Right lobe of liver (tissue), 4 donors: ENCODE measurements around the gene CETN1.

Experiments
- CTCF ChIP-seq, 4 donors: fragments of 200-600 bp in 3 of 4; fragments of 450-650 bp in 1 of 4; IDR thresholded peaks; one replicate each; pipeline versions ENCODE4 v1.5.1 to v1.8.0; 2016 to 2022; ENCODE audit warnings: antibody characterized with exemption in 4 of 4, mild to moderate bottlenecking in 2 of 4
- POLR2A ChIP-seq: fragments of 450-650 bp; IDR thresholded peaks from one replicate; pipeline ENCODE4 v1.6.1; 2017; ENCODE audit warnings: antibody characterized with exemption, mild to moderate bottlenecking
- donor health status: DM: no; HTN: no; CAD: no.
- donor health status: DM: no; HTN: no; CAD: no.
- donor health status: DM: no; HTN: yes; CAD: no.

- TF ChIP-seq CTCF (IDR thresholded peaks at IDR 0.05) (no peak), POLR2A (no peak)
These were observed 2.3 kb downstream of the CETN1 start for GRCh38 chr18:582465-582864.
